BJ (cell line): ENCODE data around the gene MRPS2. TPM values are rescaled to one million over a fixed set of nuclear protein-coding genes. Genes with fewer than 3 reads are reported as not detected.
"Not testable (repeated sequence)": the region's sequence is repeated elsewhere in the genome, so short reads cannot be mapped to it uniquely, and the experiment has no call there.

Source experiments
- CTCF ChIA-PET: fragments of 350-600 bp; formaldehyde crosslinking; extraction: SDS; loops from one replicate; lab custom pipeline; 2021; ENCODE audit warnings: antibody characterized with exemption, inconsistent platforms; lab: Yijun Ruan, JAX
- POLR2A ChIA-PET: fragments of 300-600 bp; sonication (Branson Sonifier 250); formaldehyde crosslinking; extraction: SDS; loops from one replicate; lab custom pipeline; 2021; ENCODE audit warnings: antibody characterized with exemption; lab: Charles Lee
- DNase-seq: peaks from one replicate; pipeline ENCODE4 v3.0.0-alpha.2; 2011; ENCODE audit warnings: low read depth
- H3K27me3 ChIP-seq: 2 replicates; pipeline ENCODE4 v1.6.0; 2011; ENCODE audit warnings: low read length; ENCODE audit not compliant: control insufficient read depth, insufficient read depth
- H3K36me3 ChIP-seq: 2 replicates; pipeline ENCODE4 v1.5.1; 2011; ENCODE audit warnings: low read length; ENCODE audit not compliant: control insufficient read depth, insufficient read depth
- H3K4me3 ChIP-seq: 2 replicates; pipeline ENCODE4 v1.5.1; 2011; ENCODE audit warnings: low read depth, mild to moderate bottlenecking, control low read depth, low read length
- polyA plus RNA-seq: library from polyadenylated mRNA; depleted of rRNA; stranded (reverse); fragments of >200 nt; gene quantifications from 2 replicates; pipeline ENCODE4 v1.2.3, GENCODE V29; 2011
- TF ChIP-seq, protein P1 (sequence below): IDR thresholded peaks from 2 replicates; pipeline ENCODE4 v1.5.1; 2011; ENCODE audit warnings: low read depth, mild to moderate bottlenecking, control low read depth, inconsistent platforms, low read length, moderate library complexity; ENCODE audit not compliant: insufficient read depth

MRPS2 gene
- polyA plus RNA-seq, 1 experiment = 102 TPM

GRCh38 chr9:135525241-135526088 lies 25.0 kb downstream of the MRPS2 start:
- H3K36me3 ChIP-seq = no peaks in the 10 kb centered on the region
- TF ChIP-seq, protein P1, sequence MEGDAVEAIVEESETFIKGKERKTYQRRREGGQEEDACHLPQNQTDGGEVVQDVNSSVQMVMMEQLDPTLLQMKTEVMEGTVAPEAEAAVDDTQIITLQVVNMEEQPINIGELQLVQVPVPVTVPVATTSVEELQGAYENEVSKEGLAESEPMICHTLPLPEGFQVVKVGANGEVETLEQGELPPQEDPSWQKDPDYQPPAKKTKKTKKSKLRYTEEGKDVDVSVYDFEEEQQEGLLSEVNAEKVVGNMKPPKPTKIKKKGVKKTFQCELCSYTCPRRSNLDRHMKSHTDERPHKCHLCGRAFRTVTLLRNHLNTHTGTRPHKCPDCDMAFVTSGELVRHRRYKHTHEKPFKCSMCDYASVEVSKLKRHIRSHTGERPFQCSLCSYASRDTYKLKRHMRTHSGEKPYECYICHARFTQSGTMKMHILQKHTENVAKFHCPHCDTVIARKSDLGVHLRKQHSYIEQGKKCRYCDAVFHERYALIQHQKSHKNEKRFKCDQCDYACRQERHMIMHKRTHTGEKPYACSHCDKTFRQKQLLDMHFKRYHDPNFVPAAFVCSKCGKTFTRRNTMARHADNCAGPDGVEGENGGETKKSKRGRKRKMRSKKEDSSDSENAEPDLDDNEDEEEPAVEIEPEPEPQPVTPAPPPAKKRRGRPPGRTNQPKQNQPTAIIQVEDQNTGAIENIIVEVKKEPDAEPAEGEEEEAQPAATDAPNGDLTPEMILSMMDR = no peak
- POLR2A ChIA-PET = no interaction called here
- DNase-seq = no peak
- CTCF ChIA-PET = interaction anchor here (0.6 to 0.9 kb wide), 3 partner anchors 11 to 21 kb away, joined by 3 to 5 read pairs (median 3); no protein-coding TSS in a partner anchor
- H3K4me3 ChIP-seq = no peak overlapping the region
- no peaks in the 10 kb centered on the region; the same call in 1 of the 2 replicates for H3K27me3 ChIP-seq

GRCh38 chr9:135526089-135526729 lies 25.7 kb downstream of the MRPS2 start:
- TF ChIP-seq, protein P1 = no peak
- DNase-seq = no peak
- H3K4me3 ChIP-seq = no peak overlapping the region
- no peaks in the 10 kb centered on the region; the same call in 1 of the 2 replicates for H3K27me3 ChIP-seq
- ChIA-PET POLR2A (no interaction called here), CTCF (interaction anchor here (0.6 kb wide), 1 partner anchor 15 kb away, joined by 5 read pairs; no protein-coding TSS in a partner anchor)
- no peaks in the 10 kb centered on the region for H3K36me3 ChIP-seq

DNA sequence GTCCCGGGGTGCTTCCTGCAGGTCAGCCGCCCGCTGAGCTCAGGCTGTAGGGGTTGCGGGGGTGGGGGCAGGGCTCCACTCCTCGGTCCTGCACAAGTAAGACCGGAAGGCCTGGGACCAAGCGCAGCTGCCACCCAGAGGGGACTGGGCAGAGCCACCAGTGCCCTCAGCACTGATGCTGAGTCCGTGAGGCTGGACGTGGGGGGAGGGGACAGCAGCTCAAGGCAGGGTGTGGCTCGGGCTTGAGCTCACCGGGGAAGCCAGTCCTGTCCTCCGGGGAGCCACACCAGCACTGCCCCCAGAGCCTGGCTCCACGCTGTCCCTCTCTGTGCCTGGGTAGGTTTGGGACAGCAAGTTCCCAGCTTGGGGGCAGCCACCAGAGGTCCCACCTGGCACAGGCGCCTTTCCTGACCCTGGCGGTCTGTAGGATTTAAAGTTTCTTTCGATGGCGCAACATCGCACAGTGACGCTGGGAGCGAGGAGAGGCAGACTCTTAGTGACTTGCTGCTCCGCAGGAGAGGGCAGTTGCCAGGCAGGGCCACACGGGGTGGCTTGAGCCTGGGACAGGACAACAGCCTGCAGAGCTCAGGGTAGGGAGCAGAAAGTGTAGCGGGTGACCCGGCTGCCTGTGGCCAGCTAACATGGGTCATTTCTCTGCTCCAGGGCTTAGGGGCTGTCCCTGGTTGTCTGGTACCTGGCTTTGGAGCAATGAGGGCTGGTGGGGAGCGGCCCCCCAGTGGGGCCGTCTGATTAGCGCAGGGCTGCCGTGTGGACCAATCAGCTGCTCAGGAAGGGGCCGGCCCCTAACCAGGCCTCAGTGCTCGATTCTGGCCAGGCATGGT lies 26.5 kb downstream of the MRPS2 start:
- TF ChIP-seq, protein P1 = no peak
- CTCF ChIA-PET = no interaction called here
- no peak overlapping the region for H3K4me3 ChIP-seq
- H3K36me3 ChIP-seq = no peaks in the 10 kb centered on the region
- DNase-seq = no peak
- POLR2A ChIA-PET = no interaction called here
- no peaks in the 10 kb centered on the region; the same call in 1 of the 2 replicates for H3K27me3 ChIP-seq

DNA sequence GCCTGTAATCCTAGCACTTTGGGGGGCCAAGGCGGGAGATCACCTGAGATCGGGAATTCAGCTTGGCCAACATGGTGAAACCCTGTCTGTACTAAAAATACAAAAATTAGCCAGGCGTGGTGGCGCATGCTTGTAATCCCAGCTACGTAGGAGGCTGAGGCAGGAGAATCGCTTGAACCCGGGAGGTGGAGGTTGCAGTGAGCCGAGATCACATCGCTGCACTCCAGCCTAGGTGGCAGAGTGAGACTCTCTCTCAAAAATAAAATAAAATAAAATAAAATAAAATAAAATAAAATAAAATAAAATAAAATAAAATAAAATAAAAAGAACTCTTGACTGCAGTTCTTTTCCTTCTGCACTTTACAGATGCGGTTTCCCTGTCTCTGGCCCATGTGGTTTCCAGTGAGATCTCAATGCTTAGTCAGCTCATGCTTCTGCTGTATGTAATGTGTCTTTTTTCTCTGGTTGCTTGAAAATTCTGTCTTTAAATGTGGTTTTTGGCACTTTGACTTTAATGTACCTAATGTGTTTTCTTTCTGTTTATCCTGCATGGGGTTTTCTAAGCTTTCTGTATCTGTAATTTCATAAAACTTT lies 28.5 kb downstream of the MRPS2 start:
- H3K4me3 ChIP-seq, H3K27me3 ChIP-seq, DNase-seq, POLR2A ChIA-PET, H3K36me3 ChIP-seq, CTCF ChIA-PET: not testable (repeated sequence)

GRCh38 chr9:135530146-135530545 lies 29.7 kb downstream of the MRPS2 start:
- CTCF ChIA-PET = no interaction called here
- no peak for DNase-seq
- H3K4me3 ChIP-seq = no peak overlapping the region
- H3K27me3 ChIP-seq = no peaks in the 10 kb centered on the region; the same call in 1 of the 2 replicates
- POLR2A ChIA-PET = no interaction called here
- H3K36me3 ChIP-seq = no peaks in the 10 kb centered on the region
- TF ChIP-seq, protein P1 = no peak
